GM19025 (cell line): ENCODE data around the gene SUSD1.

ENCODE experiments used
- ATAC-seq: cut with Tn5 transposase; IDR thresholded peaks from one replicate; pipeline ENCODE4 v1.9.1; 2021; ENCODE audit warnings: mild to moderate bottlenecking, low read depth, moderate library complexity; ENCODE audit not compliant: unreplicated experiment

Gene SUSD1

DNA sequence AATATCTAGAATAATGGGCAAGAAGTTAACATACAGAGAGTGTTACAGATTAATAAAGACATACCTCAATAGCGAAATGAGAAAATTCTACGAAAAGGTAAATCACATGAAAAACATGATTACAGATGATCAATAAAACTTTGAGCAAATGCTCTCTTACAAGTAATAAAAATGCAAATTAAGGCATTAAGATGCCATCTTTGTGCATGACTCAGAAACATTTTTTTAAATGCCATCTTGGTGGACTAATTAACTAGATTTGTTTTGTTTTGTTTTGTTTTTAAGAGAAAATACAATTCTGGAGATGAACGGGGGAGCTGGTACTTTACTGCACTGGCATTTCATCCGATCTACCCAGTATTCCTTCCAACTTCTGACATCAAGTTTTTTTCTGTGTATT lies 130.2 kb downstream of the SUSD1 start:
- no peak for ATAC-seq

GRCh38 chr9:112044186-112044585 lies 130.9 kb downstream of the SUSD1 start:
- ATAC-seq = no peak

DNA sequence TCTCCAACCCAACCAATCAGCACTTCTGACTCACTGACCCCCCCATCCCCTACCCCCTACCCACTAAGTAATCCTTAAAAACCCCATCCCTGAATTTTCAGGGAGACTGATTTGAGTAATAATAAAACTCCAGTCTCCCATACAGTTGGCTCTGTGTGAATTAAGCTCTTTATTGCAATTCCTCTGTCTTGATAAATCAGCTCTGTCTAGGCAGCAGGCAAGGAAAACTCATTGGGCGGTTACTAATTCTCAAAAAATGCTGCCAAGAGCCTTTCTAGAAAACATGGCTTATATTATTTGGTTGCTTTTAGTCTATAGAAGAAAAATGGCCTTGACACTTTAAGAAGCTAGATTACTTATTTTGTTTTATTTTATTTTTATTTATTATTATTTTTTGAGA lies 131.7 kb downstream of the SUSD1 start:
- ATAC-seq = no peak

GRCh38 chr9:112042769-112043168 lies 132.3 kb downstream of the SUSD1 start:
- no peak for ATAC-seq

- ATAC-seq = no peak
Observed at GRCh38 chr9:112042244-112042638, 132.9 kb downstream of the SUSD1 start.

DNA sequence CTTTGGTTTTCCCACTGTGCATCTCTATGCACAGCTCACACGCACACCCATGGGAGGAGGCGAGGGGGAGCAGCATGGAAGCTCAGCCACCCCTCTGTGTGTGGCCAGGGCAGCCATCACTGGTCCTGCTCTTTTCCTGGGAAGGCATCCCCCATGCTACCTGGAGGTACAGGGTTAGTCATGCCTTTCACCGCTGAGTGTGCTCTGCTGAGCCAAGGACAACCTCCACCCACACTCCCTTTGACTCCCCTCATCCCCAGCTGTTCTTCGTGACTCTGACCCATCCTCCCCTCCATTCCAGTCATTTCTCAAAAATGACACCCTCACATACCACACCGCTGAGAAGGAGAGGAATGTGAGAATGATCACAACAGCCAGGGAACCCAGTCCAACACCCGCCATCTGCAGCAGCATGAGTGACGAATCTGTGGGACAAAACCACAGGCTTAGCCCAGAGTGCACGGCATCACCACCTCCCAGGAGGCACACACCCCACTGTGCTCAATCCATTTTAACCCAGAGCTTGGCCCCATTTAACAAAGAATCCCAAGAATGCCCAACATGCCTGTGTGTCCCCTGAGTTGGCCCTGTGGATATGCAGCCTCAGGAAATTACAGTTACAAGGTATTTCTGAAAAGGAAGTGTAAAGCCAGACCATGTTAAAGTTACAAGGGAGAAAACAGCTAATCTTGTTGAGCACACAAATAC lies 133.4 kb downstream of the SUSD1 start:
- ATAC-seq = no peak

DNA sequence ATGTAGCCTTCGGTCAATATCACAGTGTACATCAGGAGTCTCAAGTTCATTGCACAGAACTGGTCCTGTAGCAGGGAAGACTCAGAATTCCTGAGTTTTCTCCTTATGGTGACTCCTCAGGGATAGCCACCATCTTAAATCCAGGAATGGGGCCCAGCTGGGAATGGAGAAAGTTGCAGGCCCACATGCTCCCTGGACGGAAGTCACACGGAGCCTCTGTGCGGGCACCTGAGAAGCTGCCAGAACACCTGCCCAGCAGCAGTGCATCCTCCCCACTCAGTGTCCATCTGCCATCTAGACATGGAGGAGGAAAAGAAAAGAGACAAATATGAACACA lies 133.9 kb downstream of the SUSD1 start:
- ATAC-seq = no peak

DNA sequence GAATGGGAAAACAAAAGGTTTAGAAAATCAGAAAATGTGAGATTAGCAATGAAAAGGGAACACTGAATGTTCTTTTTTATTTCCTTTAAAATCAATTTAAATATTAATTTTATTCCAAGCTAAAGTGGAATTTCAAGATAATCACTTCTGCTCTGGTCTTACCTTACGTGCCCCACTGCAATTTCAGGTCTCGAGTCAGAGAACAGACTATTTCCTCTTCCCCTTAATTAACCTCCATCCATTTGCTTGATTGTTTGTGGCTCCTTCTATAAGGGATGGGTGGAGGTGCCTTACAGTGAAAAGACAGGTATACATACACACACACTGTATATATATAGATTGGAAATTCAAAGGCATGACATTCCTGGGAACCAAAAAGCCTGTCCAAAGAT lies 137.1 kb downstream of the SUSD1 start:
- no peak for ATAC-seq

DNA sequence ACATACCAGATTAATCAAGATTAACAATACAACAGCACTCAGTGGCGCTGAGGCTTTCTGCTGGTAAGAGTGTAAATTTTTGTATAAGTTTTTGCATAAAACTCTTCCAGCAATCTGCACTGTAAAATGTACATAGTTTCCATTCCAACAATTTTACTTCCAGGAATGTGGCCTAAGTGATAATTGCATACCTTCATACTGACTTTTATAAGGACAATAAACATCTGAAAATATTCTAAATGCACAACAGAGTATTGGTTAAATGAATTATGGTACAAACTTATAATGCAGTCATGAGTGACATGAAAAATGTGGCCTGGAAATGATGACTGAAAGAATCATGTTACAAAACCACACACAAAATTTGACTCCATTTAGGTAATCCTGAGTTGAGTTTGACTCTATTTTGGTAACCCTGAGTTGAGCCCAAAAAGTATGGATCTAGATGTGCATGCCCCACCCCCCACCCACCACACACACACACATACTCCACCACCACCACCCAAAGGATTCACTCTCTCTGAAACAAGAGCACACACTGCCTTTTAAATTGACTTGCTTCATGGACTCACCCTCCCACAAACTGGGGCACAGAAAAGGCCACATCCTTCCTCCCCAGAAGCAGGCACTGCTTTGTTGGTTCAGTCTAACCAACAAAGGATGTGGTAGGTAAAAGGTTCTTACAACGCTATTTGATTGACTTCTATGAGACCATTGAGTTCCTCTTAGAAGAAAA lies 137.6 kb downstream of the SUSD1 start:
- no peak for ATAC-seq

DNA sequence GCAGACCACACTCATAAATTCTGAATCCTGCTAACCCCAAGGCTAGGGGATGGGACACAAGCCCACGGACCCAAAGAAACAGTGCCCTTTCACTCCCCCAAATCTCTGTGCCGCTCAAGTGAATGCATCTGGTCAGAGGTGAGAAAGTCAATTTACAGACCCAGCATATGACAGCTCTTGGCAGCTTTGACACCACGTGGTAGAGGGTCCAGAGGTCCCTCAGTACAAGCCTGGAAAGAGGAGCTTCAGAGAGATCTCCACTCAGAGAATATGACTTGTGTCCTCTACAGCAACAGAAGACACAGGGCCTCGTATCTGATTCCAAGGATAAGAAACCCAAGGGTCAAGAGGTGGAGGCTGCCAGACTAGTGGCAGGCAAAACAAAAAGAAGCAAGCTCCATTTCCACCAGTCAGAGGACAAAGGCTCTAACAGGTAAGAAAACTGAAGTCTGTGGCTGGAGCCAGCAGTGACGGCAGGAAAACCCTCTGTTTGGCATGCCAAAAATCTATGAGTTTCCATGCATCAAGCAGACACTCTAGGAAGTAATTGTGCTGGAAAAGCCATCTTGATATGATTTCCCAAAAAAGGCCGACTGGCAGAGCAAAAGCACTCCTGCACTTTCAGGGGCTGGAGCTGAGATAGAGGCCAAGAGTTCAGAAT lies 139.8 kb downstream of the SUSD1 start:
- no peak for ATAC-seq

GRCh38 chr9:112034216-112034611 lies 140.9 kb downstream of the SUSD1 start:
- ATAC-seq = no peak

DNA sequence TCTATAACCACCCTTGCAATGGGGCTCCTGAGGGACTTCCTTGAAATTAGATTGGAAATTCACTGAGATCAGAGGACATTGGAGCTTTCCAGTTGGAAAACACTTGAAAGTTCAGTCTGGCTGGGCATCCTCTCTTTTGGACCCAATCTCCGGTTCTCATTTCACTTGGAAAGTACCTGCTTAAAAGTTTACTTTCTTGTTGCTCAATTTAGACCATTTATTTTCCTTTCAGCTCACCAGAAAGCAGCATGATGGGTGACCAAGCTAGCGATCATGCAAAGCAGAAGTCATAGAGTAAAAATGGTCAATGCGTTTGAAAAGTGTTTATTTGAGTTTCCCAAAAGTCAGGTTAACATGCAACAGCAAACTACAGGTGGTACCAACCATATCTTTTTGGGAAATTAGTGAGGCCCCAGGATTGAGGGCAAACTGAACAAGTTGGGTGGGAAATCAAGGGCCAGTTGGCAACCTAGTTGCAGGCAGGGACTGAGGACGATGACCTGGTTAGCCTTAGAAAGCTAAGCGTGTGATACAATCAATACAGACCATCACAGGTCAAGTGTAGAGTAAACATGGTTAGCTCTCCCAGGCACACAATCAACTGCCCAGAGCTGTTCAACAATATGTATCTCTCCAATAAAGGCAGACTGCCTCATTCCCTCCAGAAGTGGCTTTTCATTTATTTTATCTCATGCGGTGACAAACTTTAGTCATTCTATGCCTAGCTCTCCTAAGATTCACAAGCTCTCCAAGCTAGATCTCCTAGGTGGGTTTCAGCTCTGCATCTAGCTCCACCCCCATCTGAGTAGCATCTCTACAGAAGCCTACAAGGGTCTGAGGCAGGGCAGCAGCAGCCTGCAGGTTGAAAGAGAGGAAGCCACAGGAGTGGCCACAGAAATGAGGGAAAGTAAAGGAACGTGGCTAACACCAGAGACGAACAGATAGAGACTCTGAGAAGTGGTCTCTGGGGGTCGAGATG lies 141.6 kb downstream of the SUSD1 start:
- ATAC-seq = no peak

DNA sequence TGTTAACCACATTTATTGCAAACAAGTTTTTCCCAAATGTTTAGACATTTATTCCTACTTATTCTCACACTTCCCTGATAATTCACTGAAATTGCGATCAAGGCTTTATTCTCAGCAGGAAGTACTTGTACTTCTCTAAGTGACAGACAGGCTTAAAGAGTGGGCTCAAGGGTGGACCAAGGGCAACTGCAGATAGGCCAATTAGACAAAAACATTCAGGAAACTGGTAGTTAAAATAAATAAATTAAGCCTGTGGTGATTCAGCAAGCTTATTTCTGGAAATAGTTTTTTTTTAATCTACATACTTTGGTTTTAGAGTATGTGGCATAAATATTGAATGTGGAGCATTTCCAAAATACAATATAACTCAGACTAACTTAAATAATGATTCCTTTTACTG lies 142.4 kb downstream of the SUSD1 start:
- ATAC-seq = no peak

DNA sequence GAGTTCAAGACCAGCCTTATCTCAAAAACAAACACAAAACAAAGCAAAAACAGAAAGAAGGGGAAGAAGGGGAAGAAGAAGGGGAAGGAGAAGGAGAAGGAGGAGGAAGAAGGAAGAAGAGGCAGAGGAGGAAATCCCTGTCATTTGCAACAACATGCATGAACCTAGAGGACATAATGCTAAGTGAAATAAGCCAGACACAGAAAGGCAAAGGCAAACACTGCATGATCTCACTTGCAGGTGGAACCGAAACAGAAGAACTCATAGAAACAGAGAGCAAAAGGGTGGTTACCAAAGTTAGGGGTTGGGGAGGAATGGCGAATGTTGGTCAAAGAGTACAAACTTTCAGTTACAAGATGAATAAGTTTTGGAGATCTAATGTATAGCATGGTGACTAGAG lies 143.1 kb downstream of the SUSD1 start:
- ATAC-seq = peak; percentile 50

GRCh38 chr9:112031400-112031799 lies 143.7 kb downstream of the SUSD1 start:
- no peak for ATAC-seq

- no peak for ATAC-seq
Observed at GRCh38 chr9:112029921-112030444, 145.1 kb downstream of the SUSD1 start.

- peak; percentile 54 for ATAC-seq
Observed at GRCh38 chr9:112028242-112029221, 146.6 kb downstream of the SUSD1 start.

GRCh38 chr9:112025850-112026249 lies 149.2 kb downstream of the SUSD1 start:
- ATAC-seq = no peak

DNA sequence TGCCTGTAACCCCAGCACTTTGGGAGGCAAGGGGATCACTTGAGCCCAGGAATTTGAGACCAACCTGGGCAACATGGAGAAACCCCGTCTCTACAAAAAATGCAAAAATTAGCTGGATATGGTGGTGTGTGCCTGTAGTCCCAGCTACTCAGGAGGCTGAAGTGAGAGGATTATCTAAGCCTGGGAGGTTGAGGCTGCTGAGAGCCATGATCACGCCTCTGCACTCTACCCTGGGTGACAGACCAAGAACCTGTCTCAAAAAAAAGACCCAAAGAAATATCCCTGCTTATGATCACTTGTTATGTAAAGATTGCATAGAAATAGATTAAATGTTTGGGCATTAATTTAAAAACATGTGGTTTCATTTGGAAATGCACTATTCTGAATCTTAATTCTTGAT lies 153.4 kb downstream of the SUSD1 start:
- ATAC-seq = no peak
